B cell (primary cell): ENCODE measurements around the gene TMEM108. TPM values are rescaled to one million over a fixed set of nuclear protein-coding genes. Genes with fewer than 3 reads are reported as not detected.

Experiments
- ATAC-seq: fragments of 200-7000 bp; cut with Tn5 transposase; one replicate; pipeline ENCODE4 v1.10.0; 2021; ENCODE audit warnings: low read depth, mild to moderate bottlenecking, moderate number of reproducible peaks, moderate library complexity
- CTCF ChIA-PET: fragments of 350-600 bp; sonication (Branson Sonifier 250); formaldehyde crosslinking; loops from one replicate; lab custom pipeline; 2021; ENCODE audit warnings: antibody characterized with exemption, inconsistent platforms; lab: Charles Lee
- POLR2A ChIA-PET: fragments of 350-600 bp; sonication (Branson Sonifier 250); formaldehyde crosslinking; loops from one replicate; lab custom pipeline; 2021; ENCODE audit warnings: antibody characterized with exemption; lab: Charles Lee
- DNase-seq: peaks from one replicate; pipeline ENCODE4 v3.0.0; 2013
- H2AFZ ChIP-seq: 2 replicates; pipeline ENCODE4 v1.6.1; 2012; ENCODE audit warnings: mild to moderate bottlenecking, low read depth, low read length; ENCODE audit not compliant: insufficient read depth, poor library complexity, severe bottlenecking
- H3K27ac ChIP-seq, 2 donors: 1 replicate in 1 of 2; 2 replicates in 1 of 2; pipeline ENCODE4 v1.5.1; 2012 to 2013; ENCODE audit warnings: low read length in 2 of 2, mild to moderate bottlenecking in 2 of 2, moderate library complexity in 1 of 2
- H3K27me3 ChIP-seq, 4 experiments: fragments of 200-600 bp in 1 of 4; sonication (generic) in 1 of 4; replicated peaks in 1 of 4; 1 replicate in 2 of 4; 2 replicates in 2 of 4; pipeline versions ENCODE4 v1.6.1 to v1.7.0; 2013 to 2016; ENCODE audit warnings: low read length in 3 of 4, mild to moderate bottlenecking in 2 of 4, mixed read lengths in 1 of 4, moderate library complexity in 1 of 4; ENCODE audit not compliant: insufficient read depth in 4 of 4, control insufficient read depth in 3 of 4; ENCODE audit errors: control extremely low read depth in 1 of 4
- H3K36me3 ChIP-seq, 2 experiments: replicated peaks in 1 of 2; 1 replicate in 1 of 2; 2 replicates in 1 of 2; pipeline versions ENCODE4 v1.6.1 to v1.7.1; 2013; ENCODE audit warnings: low read length in 1 of 2; ENCODE audit not compliant: insufficient read depth in 2 of 2, control insufficient read depth in 1 of 2; ENCODE audit errors: control extremely low read depth in 1 of 2, extremely low read depth in 1 of 2
- H3K4me1 ChIP-seq, 2 donors: fragments of 200-600 bp in 1 of 2; sonication (generic) in 1 of 2; 1 replicate in 1 of 2; 2 replicates in 1 of 2; pipeline versions ENCODE4 v1.5.1 to v1.6.1; 2013 to 2017; ENCODE audit warnings: low read length in 2 of 2; ENCODE audit not compliant: control insufficient read depth in 2 of 2, insufficient read depth in 2 of 2
- H3K4me2 ChIP-seq: replicated peaks from 2 replicates; pipeline ENCODE3; 2012; ENCODE audit warnings: mild to moderate bottlenecking, low read depth, low read length; ENCODE audit not compliant: poor library complexity, severe bottlenecking
- H3K4me3 ChIP-seq, 5 experiments: fragments of 200-600 bp in 1 of 5; sonication (generic) in 1 of 5; 1 replicate in 3 of 5; 2 replicates in 2 of 5; pipeline versions ENCODE4 v1.5.1 to v1.7.0; 2011 to 2016; ENCODE audit warnings: low read length in 4 of 5, mild to moderate bottlenecking in 4 of 5, low read depth in 2 of 5, control low read depth in 1 of 5, moderate library complexity in 1 of 5; ENCODE audit not compliant: insufficient read depth in 1 of 5; ENCODE audit errors: control extremely low read depth in 1 of 5, extremely low read depth in 1 of 5
- H3K79me2 ChIP-seq: fragments of 200-600 bp; sonication (generic); one replicate; pipeline ENCODE4 v1.6.0; 2016; ENCODE audit warnings: low read length; ENCODE audit not compliant: control insufficient read depth, insufficient read depth
- H3K9ac ChIP-seq: fragments of 200-600 bp; sonication (generic); 2 replicates; pipeline ENCODE4 v1.6.1; 2017; ENCODE audit warnings: mild to moderate bottlenecking, low read length, moderate library complexity
- H3K9me3 ChIP-seq, 3 donors: one replicate each; pipeline versions ENCODE4 v1.6.1 to v1.7.1; 2013; ENCODE audit warnings: low read length in 2 of 3; ENCODE audit not compliant: control insufficient read depth in 2 of 3, insufficient read depth in 1 of 3; ENCODE audit errors: control extremely low read depth in 1 of 3
- H4K20me1 ChIP-seq: 2 replicates; pipeline ENCODE4 v1.6.0; 2012; ENCODE audit warnings: mild to moderate bottlenecking, low read length; ENCODE audit not compliant: insufficient read depth, control insufficient read depth, poor library complexity, severe bottlenecking
- H3K27ac Mint-ChIP-seq: one replicate; pipeline ENCODE4 v1.8.0; 2021; ENCODE audit warnings: mixed read lengths
- H3K27me3 Mint-ChIP-seq: one replicate; pipeline ENCODE4 v1.8.0; 2021; ENCODE audit warnings: mixed read lengths
- H3K4me1 Mint-ChIP-seq: one replicate; pipeline ENCODE4 v1.8.0; 2021; ENCODE audit warnings: mixed read lengths
- H3K4me3 Mint-ChIP-seq: one replicate; pipeline ENCODE4 v1.8.0; 2021; ENCODE audit warnings: mixed read lengths
- H3K9me3 Mint-ChIP-seq: one replicate; pipeline ENCODE4 v1.8.0; 2022; ENCODE audit warnings: mixed read lengths; ENCODE audit not compliant: insufficient read depth
- CTCF ChIP-seq: fragments of 200-600 bp; IDR thresholded peaks from one replicate; pipeline ENCODE4 v1.8.0; 2022; ENCODE audit warnings: antibody characterized with exemption, mild to moderate bottlenecking
- EZH2 ChIP-seq: IDR thresholded peaks from 2 replicates; pipeline ENCODE4 v1.6.1; 2012; ENCODE audit warnings: borderline replicate concordance, low read depth, mild to moderate bottlenecking, moderate library complexity, low read length; ENCODE audit not compliant: insufficient read depth, poor library complexity, severe bottlenecking
- WGBS: methylation state at CpG from one replicate; pipeline ENCODE4 v1.1.5; 2013; ENCODE audit warnings: missing lambda C conversion rate; ENCODE audit not compliant: insufficient coverage; 5-methylcytosine and 5-hydroxymethylcytosine counted together
- intact Hi-C: fragments of 100-400 bp; cut with micrococcal nuclease; formaldehyde crosslinking; loops from one replicate; pipeline ENCODE4 v1.10.0; 2022
- polyA plus RNA-seq: library from polyadenylated mRNA; depleted of rRNA; stranded (reverse); fragments of >200 nt; gene quantifications from 2 replicates; pipeline ENCODE4 v1.2.3, GENCODE V29; 2012
- total RNA-seq, 2 donors: library from RNA; stranded (reverse); fragments of 120-200 nt in 1 of 2; gene quantifications; 1 replicate in 1 of 2; 2 replicates in 1 of 2; pipeline versions ENCODE4 v1.2.3 to v1.2.4, GENCODE V29; 2013 to 2022

The TMEM108 gene
- total and polyA plus RNA-seq, 2 donors (not counting 1 experiment from before 2014, with no cell fraction given): not detected

GRCh38 chr3:133230195-133230594, 192.0 kb downstream of the TMEM108 start:
- POLR2A ChIA-PET: no interaction called here
- intact Hi-C loops: no loop called here
- H3K4me2 ChIP-seq: no peak overlapping the region
- no peak overlapping the region for H2AFZ ChIP-seq
- peaks cover 4% of the 10 kb centered on the region for H3K27me3 Mint-ChIP-seq
- CTCF ChIA-PET: no interaction called here
- no peak overlapping the region for H3K9ac ChIP-seq
- no peak for ATAC-seq
- H3K4me1 Mint-ChIP-seq: no peaks in the 10 kb centered on the region
- H3K27me3 ChIP-seq: no peaks in the 10 kb centered on the region
- TF ChIP-seq EZH2 (no peak), CTCF (no peak)
- no peak overlapping the region for H3K4me3 ChIP-seq
- no peak for DNase-seq
- no peak overlapping the region for H3K27ac Mint-ChIP-seq
- H3K79me2 ChIP-seq: no peaks in the 10 kb centered on the region
- WGBS: 91% methylated on average over 2 of the region's 4 CpGs
- no peaks in the 10 kb centered on the region for H4K20me1 ChIP-seq
- H3K36me3 ChIP-seq: no peaks in the 10 kb centered on the region
- no peaks in the 10 kb centered on the region for H3K9me3 Mint-ChIP-seq
- H3K27ac ChIP-seq: no peak overlapping the region
- H3K4me3 Mint-ChIP-seq: no peak overlapping the region
- H3K9me3 ChIP-seq: peaks cover 0 to 3% (median 0%) of the 10 kb centered on the region in 3 donors
- no peaks in the 10 kb centered on the region for H3K4me1 ChIP-seq

GRCh38 chr3:133236901-133237300, 198.7 kb downstream of the TMEM108 start:
- no peak overlapping the region for H3K27ac Mint-ChIP-seq

More at GRCh38 chr3:133236901-133237300, 198.7 kb downstream of the TMEM108 start:
- H3K4me2 ChIP-seq: no peak overlapping the region
- ChIA-PET POLR2A (no interaction called here), CTCF (no interaction called here)
- no peaks in the 10 kb centered on the region for H3K79me2 ChIP-seq
- intact Hi-C loops: no loop called here
- Mint-ChIP-seq H3K4me1 (no peaks in the 10 kb centered on the region), H3K27me3 (peaks cover 13% of the 10 kb centered on the region), H3K9me3 (no peaks in the 10 kb centered on the region), H3K4me3 (no peak overlapping the region)
- H3K4me1 ChIP-seq: no peaks in the 10 kb centered on the region
- no peak for ATAC-seq
- WGBS: 67% methylated on average over 1 of the region's 1 CpG
- no peak overlapping the region for H2AFZ ChIP-seq
- H3K27me3 ChIP-seq: peaks cover 0 to 7% (median 0%) of the 10 kb centered on the region in 4 experiments
- no peaks in the 10 kb centered on the region for H4K20me1 ChIP-seq
- no peak for DNase-seq
- H3K9me3 ChIP-seq: no peaks in the 10 kb centered on the region
- no peaks in the 10 kb centered on the region for H3K36me3 ChIP-seq
- no peak overlapping the region for H3K4me3 ChIP-seq
- H3K27ac ChIP-seq: no peak overlapping the region
- no peak overlapping the region for H3K9ac ChIP-seq
- TF ChIP-seq CTCF (no peak), EZH2 (no peak)
